ENCODE measurements around the gene RANBP9. TPM values are rescaled to one million over a fixed set of nuclear protein-coding genes. Genes with fewer than 3 reads are reported as not detected.

RANBP9 gene
- total and polyA plus RNA-seq, 9 of the 15 experiments (the other 6 are each of a cell fraction or from before 2014, with no cell fraction given): 27.5 to 130 (median 61.5) TPM

GRCh38 chr6:13661647-13662046, 50.0 kb downstream of the RANBP9 start:
- no peaks in the 10 kb centered on the region for H3K9me1 ChIP-seq (ENCODE audit: control insufficient read depth, insufficient read depth, low read length)
- POLR2A ChIA-PET: interaction anchor here (1.2 kb wide), 1 partner anchor 15 kb away, joined by 3 read pairs; no protein-coding TSS in a partner anchor
- no peaks in the 10 kb centered on the region for H4K20me1 ChIP-seq (replicated peaks; ENCODE audit: control insufficient read depth, insufficient read depth, low read length)
- no peak overlapping the region for H2AFZ ChIP-seq (ENCODE audit: low read depth, low read length)
- no peaks in the 10 kb centered on the region for H3K27me3 ChIP-seq (ENCODE audit: control insufficient read depth in 2 of 2, insufficient read depth in 2 of 2, low read length in 2 of 2)
- FAIRE-seq (no peak), DNase-seq (ENCODE audit: extremely low read depth in 1 of 4, low spot score in 3 of 4) (no peak), ATAC-seq (peak; percentile 5)
- WGBS (ENCODE audit: insufficient coverage, low coverage, missing lambda C conversion rate): 39% methylated on average over 2 of the region's 2 CpGs
- H3K9me3 ChIP-seq (replicated peaks; ENCODE audit: control insufficient read depth, insufficient read depth, low read depth, low read length): no peaks in the 10 kb centered on the region
- in situ Hi-C loops (cut with MboI) (no loop called here), intact Hi-C loops (cut with micrococcal nuclease) (no loop called here)
- CTCF ChIA-PET (ENCODE audit: low intra/inter-chr PET ratio): no interaction called here
- no TSS peak for BruUV-seq (replicated peaks)
- H3K4me1 ChIP-seq (replicated peaks in 1 of 2; ENCODE audit: control insufficient read depth in 2 of 2, insufficient read depth in 2 of 2, low read length in 2 of 2): peaks cover 16 to 46% of the 10 kb centered on the region in 2 experiments
- peak overlapping the region; percentile 41 for H3K4me2 ChIP-seq (ENCODE audit: insufficient read depth, low read length)
- H3K9ac ChIP-seq (ENCODE audit: insufficient read depth in 1 of 2, low read depth in 2 of 2, low read length in 2 of 2): peak overlapping the region in 1 of 2 experiments; percentile 37; a peak in 2 of 4 replicates
- peaks cover 13% of the 10 kb centered on the region; the same call in 2 of the 3 replicates for H3K36me3 ChIP-seq (ENCODE audit: control insufficient read depth, insufficient read depth, low read length)
- peak overlapping the region; percentile 45; the same call in 2 of the 3 replicates for H3K27ac ChIP-seq (ENCODE audit: extremely low read depth, low read depth, low read length)
- H3K79me2 ChIP-seq (ENCODE audit: control insufficient read depth, insufficient read depth, low read length): peaks cover 100% of the 10 kb centered on the region
- H3K4me3 ChIP-seq: no peak overlapping the region
- TF ChIP-seq CBX5 (IDR thresholded peaks at IDR 0.05; ENCODE audit: borderline replicate concordance, low read depth) (0 out of 2 replicates have a peak, but pooled peaks have one; percentile 50), SAP30 (IDR thresholded peaks at IDR 0.05; ENCODE audit: borderline replicate concordance, insufficient read depth, low read depth, low read length, poor library complexity, severe bottlenecking) (no peak), SREBF2 (CRISPR knock-in tag; IDR thresholded peaks at IDR 0.05) (no peak), MAZ (CRISPR knock-in tag; conservative IDR thresholded peaks at IDR 0.05 in 1 of 2, IDR thresholded peaks at IDR 0.05 in 1 of 2) (no peak), RFX5 (IDR thresholded peaks at IDR 0.05; ENCODE audit: low read depth, low read length) (peak; percentile 90), POLR3G (IDR thresholded peaks at IDR 0.05; ENCODE audit: extremely low read depth, insufficient read length, insufficient replicate concordance) (no peak), VEZF1 (CRISPR knock-in tag; IDR thresholded peaks at IDR 0.05) (no peak), SMAD2 (IDR thresholded peaks at IDR 0.05; ENCODE audit: low read depth, low read length) (no peak), NRF1 (conservative IDR thresholded peaks at IDR 0.05 in 1 of 2, IDR thresholded peaks at IDR 0.05 in 1 of 2) (no peak), HEY1 (CRISPR knock-in tag; IDR thresholded peaks at IDR 0.05; ENCODE audit: borderline replicate concordance) (no peak), ZEB2 (IDR thresholded peaks at IDR 0.05) (no peak), TCF7 (IDR thresholded peaks at IDR 0.05; ENCODE audit: borderline replicate concordance) (no peak), CLOCK (CRISPR knock-in tag; IDR thresholded peaks at IDR 0.05; ENCODE audit: borderline replicate concordance) (no peak), CHD1 (IDR thresholded peaks at IDR 0.05; ENCODE audit: low read length) (no peak), SRSF7 (optimal IDR thresholded peaks at IDR 0.05; ENCODE audit: low read depth, low read length) (no peak)
- TF ChIP-seq, protein P1, sequence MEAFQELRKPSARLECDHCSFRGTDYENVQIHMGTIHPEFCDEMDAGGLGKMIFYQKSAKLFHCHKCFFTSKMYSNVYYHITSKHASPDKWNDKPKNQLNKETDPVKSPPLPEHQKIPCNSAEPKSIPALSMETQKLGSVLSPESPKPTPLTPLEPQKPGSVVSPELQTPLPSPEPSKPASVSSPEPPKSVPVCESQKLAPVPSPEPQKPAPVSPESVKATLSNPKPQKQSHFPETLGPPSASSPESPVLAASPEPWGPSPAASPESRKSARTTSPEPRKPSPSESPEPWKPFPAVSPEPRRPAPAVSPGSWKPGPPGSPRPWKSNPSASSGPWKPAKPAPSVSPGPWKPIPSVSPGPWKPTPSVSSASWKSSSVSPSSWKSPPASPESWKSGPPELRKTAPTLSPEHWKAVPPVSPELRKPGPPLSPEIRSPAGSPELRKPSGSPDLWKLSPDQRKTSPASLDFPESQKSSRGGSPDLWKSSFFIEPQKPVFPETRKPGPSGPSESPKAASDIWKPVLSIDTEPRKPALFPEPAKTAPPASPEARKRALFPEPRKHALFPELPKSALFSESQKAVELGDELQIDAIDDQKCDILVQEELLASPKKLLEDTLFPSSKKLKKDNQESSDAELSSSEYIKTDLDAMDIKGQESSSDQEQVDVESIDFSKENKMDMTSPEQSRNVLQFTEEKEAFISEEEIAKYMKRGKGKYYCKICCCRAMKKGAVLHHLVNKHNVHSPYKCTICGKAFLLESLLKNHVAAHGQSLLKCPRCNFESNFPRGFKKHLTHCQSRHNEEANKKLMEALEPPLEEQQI (IDR thresholded peaks at IDR 0.05): peak; percentile 48; the same call in 1 of the 2 replicates

All from K562 (cell line).